SK-N-SH (cell line): ENCODE results near the gene KCNK6. TPM values are rescaled to one million over a fixed set of nuclear protein-coding genes. Genes with fewer than 3 reads are reported as not detected.

Experiments
- CTCF ChIA-PET: fragments of 300-600, 350-600 bp; formaldehyde crosslinking; extraction: SDS; loops from one replicate; lab custom pipeline; 2021; lab: Yijun Ruan, JAX
- POLR2A ChIA-PET: fragments of 350-600 bp; sonication (Branson Sonifier 250); formaldehyde crosslinking; extraction: SDS; loops from one replicate; lab custom pipeline; 2020; ENCODE audit warnings: antibody characterized with exemption, inconsistent platforms; lab: Yijun Ruan, JAX
- DNase-seq: peaks from one replicate; pipeline ENCODE4 v3.0.0; 2012
- H2AFZ ChIP-seq: fragments of 200-600 bp; sonication (generic); 2 replicates; pipeline ENCODE4 v1.8.1; 2016; ENCODE audit warnings: antibody characterized with exemption, mild to moderate bottlenecking, low read depth
- H3F3A ChIP-seq: fragments of 200-600 bp; sonication (generic); replicated peaks from 2 replicates; pipeline ENCODE3; 2016; ENCODE audit warnings: antibody characterized with exemption, mild to moderate bottlenecking; ENCODE audit not compliant: insufficient read depth
- H3K27ac ChIP-seq, 2 experiments: fragments of 200-500 bp in 1 of 2; fragments of 200-600 bp in 1 of 2; sonication (Bioruptor generic) in 1 of 2; sonication (generic), shearing (Covaris generic) in 1 of 2; 2 replicates each; pipeline versions ENCODE4 v1.5.1 to v1.6.1; 2014 to 2016; ENCODE audit warnings: low read depth in 2 of 2, inconsistent platforms in 1 of 2, low read length in 1 of 2, mild to moderate bottlenecking in 1 of 2, mixed read lengths in 1 of 2
- H3K27me3 ChIP-seq: fragments of 200-600 bp; sonication (generic), shearing (Covaris generic); 2 replicates; pipeline ENCODE4 v1.6.1; 2016; ENCODE audit warnings: mixed run types; ENCODE audit not compliant: insufficient read depth
- H3K36me3 ChIP-seq, 2 experiments: fragments of 200-500 bp in 1 of 2; fragments of 200-600 bp in 1 of 2; sonication (Bioruptor generic) in 1 of 2; sonication (generic) in 1 of 2; replicated peaks in 1 of 2; 2 replicates each; pipeline versions ENCODE3 to v1.5.1; 2014 to 2016; ENCODE audit warnings: low read length in 1 of 2, mild to moderate bottlenecking in 1 of 2; ENCODE audit not compliant: insufficient read depth in 2 of 2, control insufficient read depth in 1 of 2
- H3K4me1 ChIP-seq, 2 experiments: fragments of 200-500 bp in 1 of 2; fragments of 200-600 bp in 1 of 2; sonication (Bioruptor generic) in 1 of 2; sonication (generic), shearing (Covaris generic) in 1 of 2; 2 replicates each; pipeline versions ENCODE4 v1.5.1 to v1.6.1; 2014 to 2016; ENCODE audit warnings: low read depth in 1 of 2, low read length in 1 of 2, mixed run types in 1 of 2; ENCODE audit not compliant: insufficient read depth in 2 of 2, control insufficient read depth in 1 of 2
- H3K4me2 ChIP-seq: fragments of 200-600 bp; sonication (generic), shearing (Covaris generic); 2 replicates; pipeline ENCODE4 v1.6.1; 2017; ENCODE audit warnings: mixed run types
- H3K4me3 ChIP-seq, 2 experiments: fragments of 200-500 bp in 1 of 2; fragments of 200-600 bp in 1 of 2; sonication (Bioruptor generic) in 1 of 2; sonication (generic), shearing (Covaris generic) in 1 of 2; 2 replicates each; pipeline versions ENCODE4 v1.5.1 to v1.8.1; 2014 to 2016; ENCODE audit warnings: low read depth in 2 of 2, inconsistent platforms in 1 of 2, low read length in 1 of 2, mild to moderate bottlenecking in 1 of 2, mixed read lengths in 1 of 2, moderate library complexity in 1 of 2
- H3K79me2 ChIP-seq: fragments of 200-600 bp; sonication (generic); 2 replicates; pipeline ENCODE4 v1.8.1; 2017; ENCODE audit warnings: mild to moderate bottlenecking; ENCODE audit not compliant: insufficient read depth
- H3K9ac ChIP-seq: fragments of 200-600 bp; sonication (generic); 2 replicates; pipeline ENCODE4 v1.6.1; 2017; ENCODE audit warnings: mixed run types
- H3K9me2 ChIP-seq: fragments of 200-600 bp; sonication (generic); 2 replicates; pipeline ENCODE4 v1.6.1; 2017; ENCODE audit warnings: mixed run types
- H3K9me3 ChIP-seq: fragments of 200-600 bp; sonication (generic); 2 replicates; pipeline ENCODE4 v1.6.1; 2017; ENCODE audit warnings: mixed run types, mild to moderate bottlenecking, moderate library complexity
- H4K20me1 ChIP-seq: fragments of 200-600 bp; sonication (generic); 2 replicates; pipeline ENCODE4 v1.6.1; 2017; ENCODE audit warnings: mild to moderate bottlenecking, mixed run types; ENCODE audit not compliant: insufficient read depth
- FOXM1 ChIP-seq: IDR thresholded peaks from 2 replicates; pipeline ENCODE4 v1.4.0; 2012; ENCODE audit warnings: low read depth, mild to moderate bottlenecking
- GABPA ChIP-seq: IDR thresholded peaks from 2 replicates; pipeline ENCODE4 v1.4.0; 2012; ENCODE audit warnings: low read depth, mild to moderate bottlenecking
- GATA2 ChIP-seq: sonication (generic); formaldehyde crosslinking; IDR thresholded peaks from 2 replicates; pipeline ENCODE4 v1.5.0; 2020; ENCODE audit warnings: mild to moderate bottlenecking, missing genetic modification reagents
- MAX ChIP-seq: IDR thresholded peaks from 2 replicates; pipeline ENCODE4 v1.4.0; 2012; ENCODE audit warnings: low read depth
- MEF2A ChIP-seq: IDR thresholded peaks from 2 replicates; pipeline ENCODE4 v1.4.0; 2012; ENCODE audit warnings: low read depth, borderline replicate concordance
- PBX3 ChIP-seq: IDR thresholded peaks from 2 replicates; pipeline ENCODE4; 2012
- POLR2AphosphoS5 ChIP-seq: IDR thresholded peaks from 2 replicates; pipeline ENCODE4 v1.6.1; 2012; ENCODE audit warnings: low read depth, low read length
- RCOR1 ChIP-seq: fragments of 150-350 bp; IDR thresholded peaks from 2 replicates; pipeline ENCODE4 v1.6.1; 2017; ENCODE audit warnings: antibody characterized with exemption, low read length
- REST ChIP-seq: IDR thresholded peaks from 2 replicates; pipeline ENCODE4 v1.6.1; 2012; ENCODE audit warnings: mild to moderate bottlenecking, low read depth, low read length, moderate library complexity
- SMC3 ChIP-seq: IDR thresholded peaks from 2 replicates; pipeline ENCODE4 v1.6.1; 2012; ENCODE audit warnings: low read depth, low read length, improper control_type of control experiment
- USF1 ChIP-seq: IDR thresholded peaks from 2 replicates; pipeline ENCODE4 v1.4.0; 2012; ENCODE audit warnings: low read depth, borderline replicate concordance
- YY1 ChIP-seq: IDR thresholded peaks from 2 replicates; pipeline ENCODE4 v1.4.0; 2012; ENCODE audit warnings: low read depth, mild to moderate bottlenecking
- WGBS: methylation state at CpG from one replicate; pipeline ENCODE4 v1.1.6; 2017; ENCODE audit warnings: low lambda C conversion rate; 5-methylcytosine and 5-hydroxymethylcytosine counted together
- polyA plus RNA-seq, 3 experiments: library from polyadenylated mRNA; depleted of rRNA; stranded (reverse); fragments of >200 nt; gene quantifications; 2 replicates each; pipeline ENCODE4 v1.2.3, GENCODE V29; 2012
- TF ChIP-seq, protein P1 (sequence below): fragments of 150-350 bp; IDR thresholded peaks from 2 replicates; pipeline ENCODE4 v1.6.1; 2016; ENCODE audit warnings: mild to moderate bottlenecking, low read depth, low read length
- TF ChIP-seq, protein P2 (sequence below): IDR thresholded peaks from 2 replicates; pipeline ENCODE4 v1.4.0; 2012; ENCODE audit warnings: low read depth, borderline replicate concordance

Gene KCNK6
- polyA plus RNA-seq, 1 of the 3 experiments (the other 2 are of a cell fraction), result 0.26 TPM

DNA sequence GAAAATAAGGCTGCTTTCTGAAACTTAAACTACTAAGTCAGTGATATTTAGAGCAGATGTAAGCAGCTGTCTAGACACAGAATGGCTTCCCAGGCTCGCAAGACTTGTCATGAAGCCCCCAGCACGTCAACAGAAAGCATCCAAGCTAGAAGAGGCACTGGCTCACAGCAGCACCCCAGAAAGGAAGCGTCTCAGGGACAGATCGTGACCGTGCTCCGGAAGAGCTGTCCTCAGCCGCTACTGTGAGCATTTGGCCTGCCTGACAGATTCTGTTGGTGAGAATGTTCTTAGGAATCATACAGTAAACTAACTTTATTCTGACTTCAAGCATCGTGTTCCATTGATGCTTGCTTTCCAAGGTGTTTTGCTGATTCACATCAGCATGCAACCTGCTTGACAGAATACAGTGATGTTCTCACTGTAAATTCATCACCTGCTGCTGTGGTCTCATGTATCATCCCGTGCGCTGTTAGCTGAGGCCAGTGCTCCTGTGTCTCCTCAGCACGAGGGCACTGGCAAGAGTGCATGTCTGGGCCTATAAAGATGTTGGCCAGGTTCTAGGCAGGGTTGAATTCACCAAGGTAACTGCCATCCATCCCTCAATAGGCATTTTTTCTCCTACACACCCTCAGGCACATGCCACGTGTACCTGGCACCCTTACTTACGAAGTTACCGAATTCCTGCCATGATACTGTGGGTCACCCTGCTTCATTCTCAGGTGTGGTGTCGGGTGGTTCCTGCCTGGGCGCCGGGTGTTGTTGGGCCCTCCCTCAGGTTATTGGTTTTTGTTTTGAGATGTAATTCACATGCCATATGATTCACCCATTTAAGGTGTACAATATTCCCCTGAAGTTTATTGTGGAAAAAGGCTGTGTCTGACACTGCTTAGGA is 39.4 kb upstream of the KCNK6 start:
- no peaks in the 10 kb centered on the region for H3K27me3 ChIP-seq
- no peak for DNase-seq
- no peaks in the 10 kb centered on the region for H4K20me1 ChIP-seq
- no peak overlapping the region for H3K4me2 ChIP-seq
- no peak overlapping the region for H3K4me3 ChIP-seq
- no peak overlapping the region for H3K27ac ChIP-seq
- no peaks in the 10 kb centered on the region for H3K9me3 ChIP-seq
- H3K9ac ChIP-seq, result no peak overlapping the region
- no peaks in the 10 kb centered on the region for H3K79me2 ChIP-seq
- POLR2A ChIA-PET, result no interaction called here
- peaks cover 6 to 8% of the 10 kb centered on the region in 2 experiments; a peak in 3 of 4 replicates for H3K4me1 ChIP-seq
- no peaks in the 10 kb centered on the region for H3K9me2 ChIP-seq
- TF ChIP-seq GATA2 (CRISPR knock-in tag), result no peak
- no peak for TF ChIP-seq GABPA
- TF ChIP-seq REST, result no peak
- no peak for TF ChIP-seq YY1
- no peak for TF ChIP-seq MAX
- no peak for TF ChIP-seq RCOR1
- no peak for TF ChIP-seq PBX3
- TF ChIP-seq MEF2A, result no peak
- TF ChIP-seq USF1, result no peak
- TF ChIP-seq, protein P1, sequence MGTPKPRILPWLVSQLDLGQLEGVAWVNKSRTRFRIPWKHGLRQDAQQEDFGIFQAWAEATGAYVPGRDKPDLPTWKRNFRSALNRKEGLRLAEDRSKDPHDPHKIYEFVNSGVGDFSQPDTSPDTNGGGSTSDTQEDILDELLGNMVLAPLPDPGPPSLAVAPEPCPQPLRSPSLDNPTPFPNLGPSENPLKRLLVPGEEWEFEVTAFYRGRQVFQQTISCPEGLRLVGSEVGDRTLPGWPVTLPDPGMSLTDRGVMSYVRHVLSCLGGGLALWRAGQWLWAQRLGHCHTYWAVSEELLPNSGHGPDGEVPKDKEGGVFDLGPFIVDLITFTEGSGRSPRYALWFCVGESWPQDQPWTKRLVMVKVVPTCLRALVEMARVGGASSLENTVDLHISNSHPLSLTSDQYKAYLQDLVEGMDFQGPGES, result no peak
- no peak for TF ChIP-seq POLR2AphosphoS5
- no peak for TF ChIP-seq FOXM1
- no peak for TF ChIP-seq SMC3
- TF ChIP-seq, protein P2, sequence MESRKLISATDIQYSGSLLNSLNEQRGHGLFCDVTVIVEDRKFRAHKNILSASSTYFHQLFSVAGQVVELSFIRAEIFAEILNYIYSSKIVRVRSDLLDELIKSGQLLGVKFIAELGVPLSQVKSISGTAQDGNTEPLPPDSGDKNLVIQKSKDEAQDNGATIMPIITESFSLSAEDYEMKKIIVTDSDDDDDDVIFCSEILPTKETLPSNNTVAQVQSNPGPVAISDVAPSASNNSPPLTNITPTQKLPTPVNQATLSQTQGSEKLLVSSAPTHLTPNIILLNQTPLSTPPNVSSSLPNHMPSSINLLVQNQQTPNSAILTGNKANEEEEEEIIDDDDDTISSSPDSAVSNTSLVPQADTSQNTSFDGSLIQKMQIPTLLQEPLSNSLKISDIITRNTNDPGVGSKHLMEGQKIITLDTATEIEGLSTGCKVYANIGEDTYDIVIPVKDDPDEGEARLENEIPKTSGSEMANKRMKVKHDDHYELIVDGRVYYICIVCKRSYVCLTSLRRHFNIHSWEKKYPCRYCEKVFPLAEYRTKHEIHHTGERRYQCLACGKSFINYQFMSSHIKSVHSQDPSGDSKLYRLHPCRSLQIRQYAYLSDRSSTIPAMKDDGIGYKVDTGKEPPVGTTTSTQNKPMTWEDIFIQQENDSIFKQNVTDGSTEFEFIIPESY, result no peak
- no peaks in the 10 kb centered on the region for H3K36me3 ChIP-seq
- H3F3A ChIP-seq, result peaks cover 8% of the 10 kb centered on the region
- no peak overlapping the region for H2AFZ ChIP-seq
- WGBS, result 82% methylated on average over 17 of the region's 17 CpGs
- CTCF ChIA-PET, result interaction anchor here (1.3 kb wide), 1 partner anchor 36 kb away, joined by 6 read pairs; no protein-coding TSS in a partner anchor
